ENCODE results near the gene REEP3. TPM values are rescaled to one million over a fixed set of nuclear protein-coding genes. Genes with fewer than 3 reads are reported as not detected.

REEP3 gene
- total RNA-seq, 4 donors from 2014 or later: 45.9 to 67.4 (median 63.3) TPM

GRCh38 chr10:63588436-63589167 is 67.4 kb downstream of the REEP3 start:
- no peak for DNase-seq (ENCODE audit: low spot score in 2 of 2)
- peaks cover 0 to 45% (median 8%) of the 10 kb centered on the region in 4 donors for H3K4me1 ChIP-seq
- TF ChIP-seq POLR2A (IDR thresholded peaks at IDR 0.05) (no peak), CTCF (IDR thresholded peaks at IDR 0.05) (no peak), EP300 (IDR thresholded peaks at IDR 0.05) (no peak)
- H3K36me3 ChIP-seq: no peaks in the 10 kb centered on the region
- H3K4me3 ChIP-seq: no peak overlapping the region
- H3K27me3 ChIP-seq: no peaks in the 10 kb centered on the region
- no peaks in the 10 kb centered on the region for H3K9me3 ChIP-seq
- H3K27ac ChIP-seq: no peak overlapping the region
- WGBS, 2 donors: 86 to 89% methylated on average over 4 of the region's 4 CpGs

GRCh38 chr10:63591600-63592379 is 70.6 kb downstream of the REEP3 start:
- DNase-seq (ENCODE audit: low spot score in 2 of 2): no peak
- no peaks in the 10 kb centered on the region for H3K27me3 ChIP-seq
- H3K4me3 ChIP-seq: no peak overlapping the region
- 68 to 74% methylated on average over 4 of the region's 4 CpGs for WGBS, 2 donors
- H3K36me3 ChIP-seq: peaks cover 0 to 12% (median 0%) of the 10 kb centered on the region in 3 donors
- H3K27ac ChIP-seq: no peak overlapping the region
- H3K9me3 ChIP-seq: no peaks in the 10 kb centered on the region
- TF ChIP-seq EP300 (IDR thresholded peaks at IDR 0.05) (no peak), CTCF (IDR thresholded peaks at IDR 0.05) (no peak), POLR2A (IDR thresholded peaks at IDR 0.05) (no peak)
- peaks cover 0 to 32% (median 4%) of the 10 kb centered on the region in 4 donors for H3K4me1 ChIP-seq

GRCh38 chr10:63593576-63593975 is 72.4 kb downstream of the REEP3 start:
- Histone ChIP-seq H3K4me1 (peaks cover 0 to 39% (median 4%) of the 10 kb centered on the region in 4 donors), H3K9me3 (no peaks in the 10 kb centered on the region), H3K27me3 (no peaks in the 10 kb centered on the region), H3K27ac (peak overlapping the region in 2 of 4 donors; percentile 3 to 12), H3K4me3 (no peak overlapping the region), H3K36me3 (peaks cover 0 to 24% (median 0%) of the 10 kb centered on the region in 3 donors)
- TF ChIP-seq CTCF (IDR thresholded peaks at IDR 0.05) (no peak), EP300 (IDR thresholded peaks at IDR 0.05) (no peak), POLR2A (IDR thresholded peaks at IDR 0.05) (no peak)
- WGBS, 2 donors: 25 to 31% methylated on average over 4 of the region's 4 CpGs
- DNase-seq (ENCODE audit: low spot score in 2 of 2): no peak

GRCh38 chr10:63595072-63595471 is 73.9 kb downstream of the REEP3 start:
- H3K27me3 ChIP-seq: no peaks in the 10 kb centered on the region
- DNase-seq (ENCODE audit: low spot score in 2 of 2): no peak
- no peak overlapping the region for H3K4me3 ChIP-seq
- H3K36me3 ChIP-seq: peaks cover 0 to 30% (median 0%) of the 10 kb centered on the region in 3 donors
- H3K4me1 ChIP-seq: peaks cover 0 to 39% (median 4%) of the 10 kb centered on the region in 4 donors
- 27% methylated on average over 3 of the region's 3 CpGs for WGBS, 2 donors
- no peak overlapping the region for H3K27ac ChIP-seq
- TF ChIP-seq EP300 (IDR thresholded peaks at IDR 0.05) (no peak), CTCF (IDR thresholded peaks at IDR 0.05) (no peak), POLR2A (IDR thresholded peaks at IDR 0.05) (no peak)
- no peaks in the 10 kb centered on the region for H3K9me3 ChIP-seq

- no peak overlapping the region for H3K4me3 ChIP-seq
- DNase-seq (ENCODE audit: low spot score in 2 of 2): no peak
- no peak overlapping the region for H3K27ac ChIP-seq
These were observed 75.7 kb downstream of the REEP3 start for GRCh38 chr10:63596924-63597323.

More at GRCh38 chr10:63596924-63597323, 75.7 kb downstream of the REEP3 start:
- Histone ChIP-seq H3K27me3 (no peaks in the 10 kb centered on the region), H3K4me1 (peaks cover 0 to 35% (median 4%) of the 10 kb centered on the region in 4 donors), H3K36me3 (peaks cover 0 to 47% (median 0%) of the 10 kb centered on the region in 3 donors), H3K9me3 (no peaks in the 10 kb centered on the region)
- TF ChIP-seq EP300 (IDR thresholded peaks at IDR 0.05) (no peak), CTCF (IDR thresholded peaks at IDR 0.05) (no peak), POLR2A (IDR thresholded peaks at IDR 0.05) (no peak)
- 36 to 59% methylated on average over 4 of the region's 4 CpGs for WGBS, 2 donors
